Gastrocnemius medialis (tissue), 4 donors: ENCODE measurements around the gene CST6. TPM values are rescaled to one million over a fixed set of nuclear protein-coding genes. Genes with fewer than 3 reads are reported as not detected.

Experiments used
- ATAC-seq, 2 donors: fragments of 150-250 bp; one replicate each; pipeline ENCODE4 v1.9.1; 2016
- DNase-seq, 2 donors: peaks; one replicate each; pipeline ENCODE4 v3.0.0-alpha.2; 2019
- H3K27ac ChIP-seq, 4 donors: fragments of 200-600 bp; sonication (generic); 1 replicate in 1 of 4; 2 replicates in 3 of 4; pipeline ENCODE4 v1.5.1; 2016 to 2018; ENCODE audit warnings: mild to moderate bottlenecking in 2 of 4, moderate library complexity in 1 of 4
- H3K27me3 ChIP-seq, 3 donors: fragments of 200-600 bp; sonication (generic) in 2 of 3; 1 replicate in 1 of 3; 2 replicates in 2 of 3; pipeline versions ENCODE4 v1.5.1 to v1.6.0; 2016 to 2019; ENCODE audit warnings: mild to moderate bottlenecking in 1 of 3, moderate library complexity in 1 of 3
- H3K36me3 ChIP-seq, 2 donors: fragments of 200-600 bp; sonication (generic) in 1 of 2; one replicate each; pipeline ENCODE4 v1.5.1; 2017 to 2018
- H3K4me1 ChIP-seq, 2 donors: fragments of 200-600 bp; sonication (generic) in 1 of 2; one replicate each; pipeline ENCODE4 v1.5.1; 2016 to 2017; ENCODE audit warnings: mild to moderate bottlenecking in 2 of 2
- H3K4me3 ChIP-seq, 4 donors: fragments of 200-600 bp; sonication (generic) in 3 of 4; 1 replicate in 1 of 4; 2 replicates in 3 of 4; pipeline ENCODE4 v1.5.1; 2016 to 2019; ENCODE audit warnings: mild to moderate bottlenecking in 2 of 4
- H3K9me3 ChIP-seq, 3 donors: fragments of 200-600 bp; sonication (generic) in 2 of 3; 1 replicate in 1 of 3; 2 replicates in 2 of 3; pipeline ENCODE4 v1.5.1; 2016 to 2019
- POLR2A ChIP-seq, 2 donors: fragments of 450-650 bp; IDR thresholded peaks; one replicate each; pipeline ENCODE4 v1.6.1; 2017; ENCODE audit warnings: antibody characterized with exemption in 2 of 2, mild to moderate bottlenecking in 2 of 2, moderate library complexity in 2 of 2
- in situ Hi-C, 4 donors: fragments of 200-750 bp; cut with MboI; loops; one replicate each; pipeline versions ENCODE4 v1.15.0 to v1.8.0; 2017; ENCODE audit warnings: low sequenced_read_pairs in 4 of 4
- intact Hi-C: fragments of 100-400 bp; cut with DNase I; formaldehyde crosslinking; loops from one replicate; pipeline ENCODE4 v1.15.1; 2023; ENCODE audit warnings: low total_unique reads
- total RNA-seq, 4 donors: library from RNA; depleted of rRNA; stranded (reverse); fragments of >200 nt; gene quantifications; one replicate each; pipeline versions ENCODE4 v1.1.0 to v1.2.3, GENCODE V29; 2016
- TF ChIP-seq, protein P1 (sequence below), 5 experiments: fragments of 450-650 bp in 3 of 5; fragments of 200-600 bp in 2 of 5; sonication (generic) in 2 of 5; IDR thresholded peaks in 4 of 5; conservative IDR thresholded peaks in 1 of 5; 1 replicate in 4 of 5; 2 replicates in 1 of 5; pipeline ENCODE4 v1.5.1; 2016 to 2019; ENCODE audit warnings: antibody characterized with exemption in 5 of 5, mild to moderate bottlenecking in 3 of 5, moderate library complexity in 3 of 5

Gene CST6
- total RNA-seq, 4 donors from 2014 or later, result 0.71 to 6.0 (median 3.1) TPM; not detected in 1

DNA sequence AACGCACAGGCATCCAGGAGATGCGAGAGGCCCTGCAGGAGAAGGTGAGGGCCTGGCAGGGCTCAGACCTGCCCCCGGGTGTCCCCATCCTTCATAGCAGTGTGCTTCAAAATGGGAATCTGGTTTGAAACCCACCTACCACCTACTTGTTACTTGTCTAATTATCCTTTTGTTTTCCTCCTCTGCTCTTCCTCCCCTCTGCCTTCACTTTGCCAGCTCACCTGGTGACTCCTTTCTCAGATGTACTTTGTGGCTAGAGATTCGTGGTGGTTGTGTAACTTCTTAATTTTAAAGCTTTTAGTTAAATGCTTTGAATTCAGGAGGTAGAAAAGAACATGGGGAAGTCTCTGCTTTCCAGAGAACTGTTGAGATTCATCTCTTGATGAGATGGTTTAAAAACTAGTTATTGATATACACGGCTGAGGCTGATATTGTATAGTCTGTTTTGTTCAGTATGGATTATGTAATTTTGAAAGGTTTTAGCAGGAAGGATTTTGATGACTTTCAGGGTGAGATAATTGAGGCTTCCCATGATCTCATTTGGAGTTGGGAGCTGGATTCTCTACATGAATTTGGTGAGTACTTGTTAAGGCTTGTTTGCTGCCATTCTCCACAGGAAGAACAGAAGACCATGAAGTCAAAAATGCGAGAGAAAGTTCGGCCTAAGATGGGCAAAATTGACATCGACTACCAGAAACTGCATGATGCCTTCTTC is 48.3 kb downstream of the CST6 start:
- intact Hi-C loops, result loop anchor here (10.0 kb wide), 1 partner anchor 1365 kb away; the partner anchor contains the start of gene RPS6KB2
- Histone ChIP-seq H3K27ac (no peak overlapping the region), H3K4me3 (no peak overlapping the region), H3K9me3 (no peaks in the 10 kb centered on the region), H3K4me1 (no peaks in the 10 kb centered on the region), H3K36me3 (peaks cover 3 to 96% of the 10 kb centered on the region in 2 donors), H3K27me3 (no peaks in the 10 kb centered on the region)
- DNase-seq, result no peak
- TF ChIP-seq, protein P1, sequence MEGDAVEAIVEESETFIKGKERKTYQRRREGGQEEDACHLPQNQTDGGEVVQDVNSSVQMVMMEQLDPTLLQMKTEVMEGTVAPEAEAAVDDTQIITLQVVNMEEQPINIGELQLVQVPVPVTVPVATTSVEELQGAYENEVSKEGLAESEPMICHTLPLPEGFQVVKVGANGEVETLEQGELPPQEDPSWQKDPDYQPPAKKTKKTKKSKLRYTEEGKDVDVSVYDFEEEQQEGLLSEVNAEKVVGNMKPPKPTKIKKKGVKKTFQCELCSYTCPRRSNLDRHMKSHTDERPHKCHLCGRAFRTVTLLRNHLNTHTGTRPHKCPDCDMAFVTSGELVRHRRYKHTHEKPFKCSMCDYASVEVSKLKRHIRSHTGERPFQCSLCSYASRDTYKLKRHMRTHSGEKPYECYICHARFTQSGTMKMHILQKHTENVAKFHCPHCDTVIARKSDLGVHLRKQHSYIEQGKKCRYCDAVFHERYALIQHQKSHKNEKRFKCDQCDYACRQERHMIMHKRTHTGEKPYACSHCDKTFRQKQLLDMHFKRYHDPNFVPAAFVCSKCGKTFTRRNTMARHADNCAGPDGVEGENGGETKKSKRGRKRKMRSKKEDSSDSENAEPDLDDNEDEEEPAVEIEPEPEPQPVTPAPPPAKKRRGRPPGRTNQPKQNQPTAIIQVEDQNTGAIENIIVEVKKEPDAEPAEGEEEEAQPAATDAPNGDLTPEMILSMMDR (IDR thresholded peaks at IDR 0.05 in 4 of 5, conservative IDR thresholded peaks at IDR 0.05 in 1 of 5), result no peak
- no peak for TF ChIP-seq POLR2A (IDR thresholded peaks at IDR 0.05)
- in situ Hi-C loops, result no loop called here
- ATAC-seq, result no peak

DNA sequence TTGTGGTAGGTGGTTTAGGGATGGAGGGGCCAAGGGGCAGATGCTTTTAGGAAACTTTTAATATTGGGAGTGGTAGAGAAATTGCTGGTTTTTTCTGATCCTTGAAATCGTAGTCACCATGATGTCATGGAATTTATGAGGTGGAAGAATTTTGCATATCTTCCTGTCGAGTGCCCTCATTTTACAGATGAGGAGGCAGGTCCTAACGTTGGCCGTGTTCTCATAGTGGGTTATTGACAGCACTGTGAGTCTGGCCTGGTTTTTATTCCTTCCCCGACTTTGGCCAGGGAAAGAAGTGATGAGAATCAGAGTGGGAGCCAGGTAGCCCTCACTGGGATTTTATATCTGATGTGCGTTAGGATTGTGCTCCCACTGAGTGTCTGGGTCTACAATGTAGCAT is 49.5 kb downstream of the CST6 start:
- intact Hi-C loops, result no loop called here
- TF ChIP-seq POLR2A (IDR thresholded peaks at IDR 0.05), result no peak
- TF ChIP-seq, protein P1 (IDR thresholded peaks at IDR 0.05 in 4 of 5, conservative IDR thresholded peaks at IDR 0.05 in 1 of 5), result no peak
- in situ Hi-C loops, result no loop called here
- ATAC-seq (no peak), DNase-seq (no peak)
- Histone ChIP-seq H3K27ac (no peak overlapping the region), H3K4me1 (no peaks in the 10 kb centered on the region), H3K4me3 (no peak overlapping the region), H3K36me3 (peaks cover 3 to 94% of the 10 kb centered on the region in 2 donors), H3K9me3 (no peaks in the 10 kb centered on the region), H3K27me3 (no peaks in the 10 kb centered on the region)

DNA sequence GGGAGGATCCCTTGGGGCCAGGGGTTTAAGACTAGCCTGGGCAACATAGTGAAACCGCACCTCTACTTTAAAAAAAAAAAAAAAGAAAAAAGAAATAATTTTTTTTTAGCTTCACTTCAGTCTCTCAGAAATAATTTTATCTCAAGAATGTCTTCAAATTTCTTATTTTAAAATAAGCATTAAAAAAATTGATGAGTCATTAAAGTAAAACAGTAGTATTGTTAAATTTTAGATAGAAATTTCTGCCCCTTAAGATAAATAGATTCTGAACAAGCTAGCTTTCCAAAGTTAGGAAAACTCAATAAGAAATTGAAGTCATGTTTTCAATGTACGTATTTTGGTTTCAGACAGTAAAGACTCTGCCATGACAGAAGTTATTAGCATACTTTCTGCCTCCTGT is 50.6 kb downstream of the CST6 start:
- TF ChIP-seq, protein P1 (IDR thresholded peaks at IDR 0.05 in 4 of 5, conservative IDR thresholded peaks at IDR 0.05 in 1 of 5), result no peak
- no peak for TF ChIP-seq POLR2A (IDR thresholded peaks at IDR 0.05)
- Histone ChIP-seq H3K27me3 (no peaks in the 10 kb centered on the region), H3K27ac (peak overlapping the region in 1 of 4 donors; percentile 7), H3K4me1 (no peaks in the 10 kb centered on the region), H3K36me3 (peaks cover 3 to 94% of the 10 kb centered on the region in 2 donors), H3K9me3 (no peaks in the 10 kb centered on the region), H3K4me3 (no peak overlapping the region)
- intact Hi-C loops (no loop called here), in situ Hi-C loops (no loop called here)
- ATAC-seq (no peak), DNase-seq (no peak)

Other genes with a start within 250 kb of the CST6 start
- gene AP5B1, start 231.0 kb upstream of the CST6 start, total RNA-seq, result 10 to 100 TPM; 20.3 to 42.5 (median 29.7) TPM
- under 1 TPM in 1 of 4 donors, not detected in 3; 0.15 TPM for gene OVOL1, start 224.9 kb upstream of the CST6 start, total RNA-seq
- under 1 TPM in 1 of 4 donors, not detected in 3; 0.11 TPM for gene SNX32, start 178.0 kb upstream of the CST6 start, total RNA-seq
- gene CFL1, start 153.8 kb upstream of the CST6 start, total RNA-seq, result 100 to 1,000 TPM; 153 to 371 (median 251) TPM
- gene MUS81, start 151.6 kb upstream of the CST6 start, total RNA-seq, result 10 to 100 TPM; 26.4 to 44.9 (median 34.8) TPM
- 10 to 100 TPM; 20.6 to 24.1 (median 22.9) TPM for gene EFEMP2, start 139.2 kb upstream of the CST6 start, total RNA-seq
- gene CTSW, start 132.2 kb upstream of the CST6 start, total RNA-seq, result under 1 TPM in 3 of 4 donors, not detected in 1; 0.20 to 0.49 (median 0.32) TPM
- 10 to 100 TPM; 39.6 to 79.3 (median 53.0) TPM for gene FIBP, start 123.5 kb upstream of the CST6 start, total RNA-seq
- gene CCDC85B, start 121.3 kb upstream of the CST6 start, total RNA-seq, result 10 to 100 TPM; 25.4 to 81.3 (median 42.4) TPM
- gene FOSL1, start 111.6 kb upstream of the CST6 start, total RNA-seq, result 1 to 10 TPM in 3 of 4 donors, under 1 TPM in 1; 0.36 to 9.3 (median 5.2) TPM
- gene C11orf68, start 92.9 kb upstream of the CST6 start, total RNA-seq, result 10 to 100 TPM; 20.8 to 30.7 (median 23.9) TPM
- 100 to 1,000 TPM in 3 of 4 donors, 10 to 100 TPM in 1; 96.7 to 146 (median 110) TPM for gene DRAP1, start 92.6 kb upstream of the CST6 start, total RNA-seq
- gene TSGA10IP, start 66.5 kb upstream of the CST6 start, total RNA-seq, result not detected
- 10 to 100 TPM; 12.0 to 55.2 (median 33.3) TPM for gene SART1, start 50.3 kb upstream of the CST6 start, total RNA-seq
- gene EIF1AD, start 9.9 kb upstream of the CST6 start, total RNA-seq, result 10 to 100 TPM; 29.3 to 39.8 (median 35.4) TPM
- 100 to 1,000 TPM in 1 of 4 donors, 10 to 100 TPM in 3; 57.4 to 126 (median 72.1) TPM for gene BANF1, start 9.5 kb upstream of the CST6 start, total RNA-seq
- gene CATSPER1, start 14.5 kb downstream of the CST6 start, total RNA-seq, result not detected
- gene GAL3ST3, start 37.2 kb downstream of the CST6 start, total RNA-seq, result under 1 TPM in 1 of 4 donors, not detected in 3; 0.12 TPM
- 100 to 1,000 TPM in 3 of 4 donors, 10 to 100 TPM in 1; 92.9 to 186 (median 124) TPM for gene SF3B2, start 40.4 kb downstream of the CST6 start, total RNA-seq
- 10 to 100 TPM in 3 of 4 donors, 1 to 10 TPM in 1; 6.6 to 20.4 (median 16.9) TPM for gene PACS1, start 58.3 kb downstream of the CST6 start, total RNA-seq
- 10 to 100 TPM; 28.4 to 58.7 (median 51.2) TPM for gene KLC2, start 245.7 kb downstream of the CST6 start, total RNA-seq